K562 (cell line): ENCODE results near the gene MYCBPAP. TPM values are rescaled to one million over a fixed set of nuclear protein-coding genes. Genes with fewer than 3 reads are reported as not detected.
A peak's percentile ranks its signal among the peaks of the same experiment; 100 is the strongest.

ENCODE experiments used
- BACH1 ChIP-seq: fragments of 200-800 bp; sonication (Bioruptor generic); IDR thresholded peaks from 2 replicates; pipeline ENCODE4 v1.6.1; 2016; ENCODE audit warnings: missing genetic modification characterization, missing compliant biosample characterization
- BCL6 ChIP-seq: fragments of 250-450 bp; sonication (Bioruptor Pico); IDR thresholded peaks from 2 replicates; pipeline ENCODE4 v1.4.0; 2020
- BMI1 ChIP-seq: fragments of 150-350 bp; IDR thresholded peaks from 2 replicates; pipeline ENCODE4 v1.6.1; 2014; ENCODE audit warnings: low read length
- CXXC5 ChIP-seq: fragments of 250-450 bp; sonication (Bioruptor Pico); IDR thresholded peaks from 2 replicates; pipeline ENCODE4 v1.8.0; 2022; ENCODE audit warnings: inconsistent platforms, mild to moderate bottlenecking, moderate library complexity
- ELK3 ChIP-seq: fragments of 450-650 bp; formaldehyde crosslinking; IDR thresholded peaks from 2 replicates; pipeline ENCODE4 v1.4.0; 2020; ENCODE audit warnings: mild to moderate bottlenecking
- FUS ChIP-seq: fragments of 200-400 bp; formaldehyde crosslinking; optimal IDR thresholded peaks from 2 replicates; pipeline ENCODE3; 2017; ENCODE audit warnings: low read depth, low read length
- HEY1 ChIP-seq: fragments of 250-450 bp; sonication (Bioruptor Pico); IDR thresholded peaks from 2 replicates; pipeline ENCODE4 v1.5.0; 2020; ENCODE audit warnings: mild to moderate bottlenecking, moderate library complexity, borderline replicate concordance
- HNRNPLL ChIP-seq: fragments of 200-400 bp; formaldehyde crosslinking; IDR thresholded peaks from 2 replicates; pipeline ENCODE4 v1.6.1; 2017; ENCODE audit warnings: low read length, low read depth, mild to moderate bottlenecking; ENCODE audit not compliant: poor library complexity, severe bottlenecking
- KAT2B ChIP-seq: IDR thresholded peaks from one replicate; pipeline ENCODE4 v1.6.1; 2012; ENCODE audit warnings: low read depth, mild to moderate bottlenecking, control low read depth, inconsistent platforms, low read length, moderate library complexity
- KAT7 ChIP-seq: sonication (generic); formaldehyde crosslinking; IDR thresholded peaks from 2 replicates; pipeline ENCODE4 v1.8.0; 2022; ENCODE audit warnings: missing genetic modification reagents, mild to moderate bottlenecking, borderline replicate concordance
- NCOA1 ChIP-seq: fragments of 450-650 bp; IDR thresholded peaks from 2 replicates; pipeline ENCODE4 v1.6.1; 2016; ENCODE audit warnings: low read depth
- NFXL1 ChIP-seq: fragments of 450-650 bp; formaldehyde crosslinking; IDR thresholded peaks from 2 replicates; pipeline ENCODE4 v1.4.0; 2021; ENCODE audit warnings: mild to moderate bottlenecking
- PURB ChIP-seq: sonication (generic); formaldehyde crosslinking; IDR thresholded peaks from 2 replicates; pipeline ENCODE4 v1.9.0; 2021; ENCODE audit warnings: low read depth, mild to moderate bottlenecking, missing genetic modification reagents
- RFX7 ChIP-seq: fragments of 250-450 bp; sonication (Bioruptor Pico); IDR thresholded peaks from 2 replicates; pipeline ENCODE4 v1.5.1; 2021; ENCODE audit warnings: mild to moderate bottlenecking
- SREBF2 ChIP-seq: sonication (generic); formaldehyde crosslinking; IDR thresholded peaks from 2 replicates; pipeline ENCODE4 v1.4.0; 2020; ENCODE audit warnings: mild to moderate bottlenecking, missing genetic modification reagents
- TBP ChIP-seq: optimal IDR thresholded peaks from 2 replicates; pipeline ENCODE3; 2011; ENCODE audit warnings: low read depth, low read length, improper control_type of control experiment
- USF1 ChIP-seq: sonication (generic); formaldehyde crosslinking; IDR thresholded peaks from 2 replicates; pipeline ENCODE4 v1.9.0; 2022; ENCODE audit warnings: mild to moderate bottlenecking, missing genetic modification reagents
- ZBTB7A ChIP-seq: IDR thresholded peaks from 2 replicates; pipeline ENCODE4 v1.6.1; 2011; ENCODE audit warnings: low read depth, mild to moderate bottlenecking, low read length, moderate library complexity, borderline replicate concordance; ENCODE audit not compliant: control insufficient read depth
- ZBTB8A ChIP-seq: fragments of 450-650 bp; IDR thresholded peaks from 2 replicates; pipeline ENCODE4 v1.6.1; 2018; ENCODE audit warnings: mild to moderate bottlenecking, moderate library complexity; ENCODE audit not compliant: partially characterized antibody
- ZFP36 ChIP-seq: fragments of 150-350 bp; IDR thresholded peaks from 2 replicates; pipeline ENCODE4 v1.6.1; 2018; ENCODE audit warnings: low read length, low read depth; ENCODE audit not compliant: partially characterized antibody
- polyA plus RNA-seq, 8 experiments: library from polyadenylated mRNA; depleted of rRNA in 4 of 8; stranded (reverse) in 5 of 8; unstranded in 3 of 8; fragments of >200 nt; fragmentation: Nextera tagmentation in 2 of 8; fragmentation: Illumina TruSeq in 1 of 8; extraction: Ambion mirVana in 2 of 8; extraction: Trizol in 1 of 8; gene quantifications; 2 replicates each; pipeline versions ENCODE4 v1.2.1 to v1.2.3, GENCODE V29; 2011 to 2014; ENCODE audit warnings: inconsistent platforms in 1 of 8, missing spikeins in 1 of 8
- total RNA-seq, 7 experiments: library from RNA; depleted of rRNA in 6 of 7; stranded (reverse); fragments of >200 nt in 6 of 7; fragmentation: Illumina TruSeq in 2 of 7; extraction: Trizol in 2 of 7; gene quantifications; 2 replicates each; pipeline versions ENCODE4 v1.2.1 to v1.2.3, GENCODE V29; 2011 to 2021; ENCODE audit warnings: low replicate concordance in 1 of 7
- TF ChIP-seq, protein P1 (sequence below), 3 experiments: IDR thresholded peaks in 2 of 3; conservative IDR thresholded peaks in 1 of 3; 2 replicates each; pipeline ENCODE4 v1.5.1; 2011 to 2012; ENCODE audit warnings: low read length in 3 of 3, mild to moderate bottlenecking in 3 of 3, control low read depth in 2 of 3, improper control_type of control experiment in 1 of 3, inconsistent platforms in 1 of 3, low read depth in 1 of 3, mixed read lengths in 1 of 3, moderate library complexity in 1 of 3; ENCODE audit not compliant: insufficient read depth in 2 of 3
- TF ChIP-seq, protein P2 (sequence below): sonication (generic); formaldehyde crosslinking; IDR thresholded peaks from 2 replicates; pipeline ENCODE4 v1.8.0; 2022; ENCODE audit warnings: mild to moderate bottlenecking, missing genetic modification reagents

MYCBPAP gene
- total and polyA plus RNA-seq, 9 of the 15 experiments (the other 6 are each of a cell fraction or from before 2014, with no cell fraction given), result not detected

GRCh38 chr17:50479522-50480141, 28.6 kb upstream of the MYCBPAP start (continued):
- TF ChIP-seq BCL6 (no peak), BACH1 (tag) (no peak), HNRNPLL (no peak), PURB (CRISPR knock-in tag) (no peak), BMI1 (no peak), ELK3 (CRISPR knock-in tag) (no peak), NFXL1 (no peak), FUS (no peak), RFX7 (CRISPR knock-in tag) (no peak), HEY1 (CRISPR knock-in tag) (no peak), USF1 (CRISPR knock-in tag) (peak; percentile 52), SREBF2 (CRISPR knock-in tag) (no peak), KAT2B (no peak), KAT7 (CRISPR knock-in tag) (0 out of 2 replicates have a peak, but pooled peaks have one; percentile 48), NCOA1 (no peak), ZFP36 (peak; percentile 68), CXXC5 (CRISPR knock-in tag) (peak; percentile 7), TBP (peak; percentile 19), ZBTB7A (peak; percentile 65; the same call in 1 of the 2 replicates), ZBTB8A (no peak)
- TF ChIP-seq, protein P1, sequence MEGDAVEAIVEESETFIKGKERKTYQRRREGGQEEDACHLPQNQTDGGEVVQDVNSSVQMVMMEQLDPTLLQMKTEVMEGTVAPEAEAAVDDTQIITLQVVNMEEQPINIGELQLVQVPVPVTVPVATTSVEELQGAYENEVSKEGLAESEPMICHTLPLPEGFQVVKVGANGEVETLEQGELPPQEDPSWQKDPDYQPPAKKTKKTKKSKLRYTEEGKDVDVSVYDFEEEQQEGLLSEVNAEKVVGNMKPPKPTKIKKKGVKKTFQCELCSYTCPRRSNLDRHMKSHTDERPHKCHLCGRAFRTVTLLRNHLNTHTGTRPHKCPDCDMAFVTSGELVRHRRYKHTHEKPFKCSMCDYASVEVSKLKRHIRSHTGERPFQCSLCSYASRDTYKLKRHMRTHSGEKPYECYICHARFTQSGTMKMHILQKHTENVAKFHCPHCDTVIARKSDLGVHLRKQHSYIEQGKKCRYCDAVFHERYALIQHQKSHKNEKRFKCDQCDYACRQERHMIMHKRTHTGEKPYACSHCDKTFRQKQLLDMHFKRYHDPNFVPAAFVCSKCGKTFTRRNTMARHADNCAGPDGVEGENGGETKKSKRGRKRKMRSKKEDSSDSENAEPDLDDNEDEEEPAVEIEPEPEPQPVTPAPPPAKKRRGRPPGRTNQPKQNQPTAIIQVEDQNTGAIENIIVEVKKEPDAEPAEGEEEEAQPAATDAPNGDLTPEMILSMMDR (IDR thresholded peaks at IDR 0.05 in 2 of 3, conservative IDR thresholded peaks at IDR 0.05 in 1 of 3; ENCODE audit: insufficient read depth in 2 of 3, low read depth in 1 of 3, low read length in 3 of 3), result peak; percentile 66 to 97 (median 79)
- TF ChIP-seq, protein P2, sequence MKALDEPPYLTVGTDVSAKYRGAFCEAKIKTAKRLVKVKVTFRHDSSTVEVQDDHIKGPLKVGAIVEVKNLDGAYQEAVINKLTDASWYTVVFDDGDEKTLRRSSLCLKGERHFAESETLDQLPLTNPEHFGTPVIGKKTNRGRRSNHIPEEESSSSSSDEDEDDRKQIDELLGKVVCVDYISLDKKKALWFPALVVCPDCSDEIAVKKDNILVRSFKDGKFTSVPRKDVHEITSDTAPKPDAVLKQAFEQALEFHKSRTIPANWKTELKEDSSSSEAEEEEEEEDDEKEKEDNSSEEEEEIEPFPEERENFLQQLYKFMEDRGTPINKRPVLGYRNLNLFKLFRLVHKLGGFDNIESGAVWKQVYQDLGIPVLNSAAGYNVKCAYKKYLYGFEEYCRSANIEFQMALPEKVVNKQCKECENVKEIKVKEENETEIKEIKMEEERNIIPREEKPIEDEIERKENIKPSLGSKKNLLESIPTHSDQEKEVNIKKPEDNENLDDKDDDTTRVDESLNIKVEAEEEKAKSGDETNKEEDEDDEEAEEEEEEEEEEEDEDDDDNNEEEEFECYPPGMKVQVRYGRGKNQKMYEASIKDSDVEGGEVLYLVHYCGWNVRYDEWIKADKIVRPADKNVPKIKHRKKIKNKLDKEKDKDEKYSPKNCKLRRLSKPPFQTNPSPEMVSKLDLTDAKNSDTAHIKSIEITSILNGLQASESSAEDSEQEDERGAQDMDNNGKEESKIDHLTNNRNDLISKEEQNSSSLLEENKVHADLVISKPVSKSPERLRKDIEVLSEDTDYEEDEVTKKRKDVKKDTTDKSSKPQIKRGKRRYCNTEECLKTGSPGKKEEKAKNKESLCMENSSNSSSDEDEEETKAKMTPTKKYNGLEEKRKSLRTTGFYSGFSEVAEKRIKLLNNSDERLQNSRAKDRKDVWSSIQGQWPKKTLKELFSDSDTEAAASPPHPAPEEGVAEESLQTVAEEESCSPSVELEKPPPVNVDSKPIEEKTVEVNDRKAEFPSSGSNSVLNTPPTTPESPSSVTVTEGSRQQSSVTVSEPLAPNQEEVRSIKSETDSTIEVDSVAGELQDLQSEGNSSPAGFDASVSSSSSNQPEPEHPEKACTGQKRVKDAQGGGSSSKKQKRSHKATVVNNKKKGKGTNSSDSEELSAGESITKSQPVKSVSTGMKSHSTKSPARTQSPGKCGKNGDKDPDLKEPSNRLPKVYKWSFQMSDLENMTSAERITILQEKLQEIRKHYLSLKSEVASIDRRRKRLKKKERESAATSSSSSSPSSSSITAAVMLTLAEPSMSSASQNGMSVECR, result no peak
